ENCODE measurements around the gene KAZN.

Gene KAZN

GRCh38 chr1:14934867-14935266, 336.4 kb downstream of the KAZN start:
- H3K27me3 Mint-ChIP-seq = no peaks in the 10 kb centered on the region
- H3K27ac Mint-ChIP-seq = no peak overlapping the region
- ATAC-seq (no peak), DNase-seq (no peak)
- no peak overlapping the region for H3K4me3 Mint-ChIP-seq
- no peaks in the 10 kb centered on the region for H3K9me3 Mint-ChIP-seq
- H3K36me3 Mint-ChIP-seq (ENCODE audit: low read depth) = no peaks in the 10 kb centered on the region
- no peaks in the 10 kb centered on the region for H3K4me1 Mint-ChIP-seq

DNA sequence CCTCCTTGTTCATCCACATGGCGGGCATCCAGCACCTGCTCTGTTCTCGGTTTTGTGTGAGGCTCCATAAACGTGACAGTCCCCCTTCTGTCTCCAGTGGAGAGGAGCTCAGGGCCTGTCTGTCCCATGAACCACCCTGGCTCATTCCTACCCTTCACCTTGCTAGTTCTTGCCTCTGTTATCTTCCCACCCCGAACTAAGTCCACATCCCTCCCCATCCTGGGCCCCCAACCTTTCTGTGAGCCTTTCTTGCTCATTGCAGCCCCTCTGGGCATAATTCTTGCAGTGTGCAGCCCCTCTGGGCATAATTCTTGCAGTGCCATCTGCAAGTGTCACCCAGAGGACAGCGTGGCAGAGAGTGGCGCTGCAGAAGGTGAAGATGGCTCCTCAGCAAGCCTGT, 338.3 kb downstream of the KAZN start:
- no peaks in the 10 kb centered on the region for H3K36me3 Mint-ChIP-seq (ENCODE audit: low read depth)
- H3K4me3 Mint-ChIP-seq = no peak overlapping the region
- ATAC-seq = no peak
- no peak for DNase-seq
- H3K27ac Mint-ChIP-seq = no peak overlapping the region
- no peaks in the 10 kb centered on the region for H3K9me3 Mint-ChIP-seq
- no peaks in the 10 kb centered on the region for H3K4me1 Mint-ChIP-seq
- no peaks in the 10 kb centered on the region for H3K27me3 Mint-ChIP-seq

GRCh38 chr1:14937288-14937949, 338.9 kb downstream of the KAZN start:
- H3K27me3 Mint-ChIP-seq = no peaks in the 10 kb centered on the region
- DNase-seq = no peak
- no peak overlapping the region for H3K27ac Mint-ChIP-seq
- ATAC-seq = no peak
- no peaks in the 10 kb centered on the region for H3K36me3 Mint-ChIP-seq (ENCODE audit: low read depth)
- H3K9me3 Mint-ChIP-seq = no peaks in the 10 kb centered on the region
- H3K4me3 Mint-ChIP-seq = no peak overlapping the region
- no peaks in the 10 kb centered on the region for H3K4me1 Mint-ChIP-seq

GRCh38 chr1:14939527-14940284, 341.2 kb downstream of the KAZN start:
- H3K4me1 Mint-ChIP-seq = no peaks in the 10 kb centered on the region
- no peaks in the 10 kb centered on the region for H3K27me3 Mint-ChIP-seq
- ATAC-seq (no peak), DNase-seq (no peak)
- H3K36me3 Mint-ChIP-seq (ENCODE audit: low read depth) = no peaks in the 10 kb centered on the region
- no peaks in the 10 kb centered on the region for H3K9me3 Mint-ChIP-seq
- no peak overlapping the region for H3K4me3 Mint-ChIP-seq
- no peak overlapping the region for H3K27ac Mint-ChIP-seq

DNA sequence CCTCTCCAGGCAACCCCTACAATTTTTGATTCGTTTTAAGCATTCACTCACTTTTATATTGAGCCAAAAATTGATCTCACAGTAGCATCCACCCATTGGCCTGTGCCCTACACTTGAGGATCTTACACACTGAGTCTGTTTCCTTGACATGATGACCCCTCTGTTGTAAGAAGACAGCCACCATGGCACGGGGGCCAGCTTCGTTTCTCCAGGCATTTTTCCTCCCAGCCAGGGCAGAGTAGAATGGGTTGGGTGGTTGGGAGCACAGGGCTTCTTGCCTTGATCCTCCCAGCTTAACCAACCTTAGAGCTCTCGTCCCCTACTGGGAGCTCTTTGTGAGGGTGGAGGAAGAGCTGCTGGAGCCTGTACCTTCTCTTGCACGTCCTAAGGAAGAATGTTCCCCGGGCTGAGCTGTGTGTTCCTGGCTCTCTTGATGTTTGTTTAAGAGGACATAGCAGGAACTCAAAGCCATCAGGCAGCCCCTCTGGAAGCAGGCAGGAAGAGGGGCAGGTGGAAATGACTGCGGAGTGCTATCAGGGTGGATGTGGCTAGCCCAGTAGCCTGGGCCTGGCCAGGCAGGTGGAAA, 341.9 kb downstream of the KAZN start:
- H3K4me3 Mint-ChIP-seq = no peak overlapping the region
- no peak overlapping the region for H3K27ac Mint-ChIP-seq
- no peaks in the 10 kb centered on the region for H3K9me3 Mint-ChIP-seq
- no peaks in the 10 kb centered on the region for H3K27me3 Mint-ChIP-seq
- no peaks in the 10 kb centered on the region for H3K36me3 Mint-ChIP-seq (ENCODE audit: low read depth)
- ATAC-seq (no peak), DNase-seq (no peak)
- no peaks in the 10 kb centered on the region for H3K4me1 Mint-ChIP-seq

DNA sequence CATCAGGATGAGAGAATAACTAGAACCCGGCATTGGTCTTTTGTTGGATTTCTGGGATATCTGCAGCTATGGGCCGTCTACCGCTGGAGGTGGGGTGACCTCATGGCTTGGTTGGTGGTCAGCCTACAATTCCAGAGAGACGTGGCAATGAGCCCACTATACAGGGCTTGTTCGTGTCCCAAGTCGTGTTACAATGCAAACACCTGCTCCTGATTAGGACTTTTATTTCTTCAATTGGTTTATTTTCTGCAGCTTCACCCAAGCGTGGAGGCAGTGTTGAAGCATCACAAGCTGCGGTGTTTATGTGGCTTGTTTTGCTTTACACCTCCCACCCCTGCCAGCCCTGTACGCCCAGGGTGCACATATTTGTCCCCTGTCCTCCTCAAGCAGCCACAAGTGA, 343.4 kb downstream of the KAZN start:
- DNase-seq (no peak), ATAC-seq (no peak)
- Mint-ChIP-seq H3K9me3 (no peaks in the 10 kb centered on the region), H3K4me3 (no peak overlapping the region), H3K4me1 (no peaks in the 10 kb centered on the region), H3K27ac (no peak overlapping the region), H3K36me3 (ENCODE audit: low read depth) (no peaks in the 10 kb centered on the region), H3K27me3 (no peaks in the 10 kb centered on the region)

GRCh38 chr1:14944471-14944985, 346.0 kb downstream of the KAZN start:
- Mint-ChIP-seq H3K36me3 (ENCODE audit: low read depth) (no peaks in the 10 kb centered on the region), H3K9me3 (no peaks in the 10 kb centered on the region), H3K4me1 (no peaks in the 10 kb centered on the region), H3K4me3 (no peak overlapping the region), H3K27me3 (no peaks in the 10 kb centered on the region), H3K27ac (no peak overlapping the region)
- ATAC-seq (no peak), DNase-seq (no peak)

DNA sequence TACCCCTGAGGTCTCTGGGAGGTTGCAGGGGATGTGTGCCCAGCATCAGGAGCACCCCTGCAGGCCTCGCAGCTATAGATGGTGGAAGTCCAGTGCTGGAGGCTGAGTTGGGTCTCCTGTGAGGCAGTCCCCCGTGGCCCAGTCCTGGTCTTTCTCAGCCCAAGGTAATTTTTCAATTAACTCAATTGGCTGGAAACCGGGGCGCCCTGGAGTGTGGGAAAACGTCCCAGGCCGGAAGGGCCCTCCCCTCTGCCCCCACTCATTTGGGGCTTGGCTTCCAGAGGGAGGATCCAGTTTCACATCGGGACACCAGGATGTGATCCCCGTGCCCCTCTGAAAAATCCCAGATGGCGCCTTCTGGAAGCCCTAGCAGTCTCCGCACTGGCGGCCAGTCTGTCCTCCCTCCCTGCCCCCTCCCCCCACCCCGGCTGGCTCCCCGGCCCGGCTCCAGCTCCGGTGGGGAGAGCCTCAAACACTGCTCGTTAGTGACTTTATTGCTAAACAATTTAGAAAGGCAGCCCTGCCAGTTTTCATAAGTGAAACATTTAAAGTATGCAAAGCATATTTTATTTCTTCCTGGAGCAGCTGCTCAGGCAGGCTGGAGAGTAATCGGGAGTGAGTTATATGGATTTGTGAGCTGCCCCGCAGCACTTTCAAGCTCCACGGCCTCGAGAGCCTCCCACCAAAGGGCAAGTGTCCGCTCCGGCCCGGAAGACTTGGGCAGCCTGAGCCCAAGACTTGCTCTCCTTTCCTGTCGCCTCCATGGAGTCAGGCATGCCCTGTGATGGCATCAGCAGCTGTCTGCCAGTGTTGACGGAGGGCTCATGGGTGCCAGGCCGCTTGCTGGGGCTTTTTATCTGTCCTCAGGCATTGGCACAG, 346.9 kb downstream of the KAZN start:
- Mint-ChIP-seq H3K4me3 (no peak overlapping the region), H3K27ac (no peak overlapping the region), H3K36me3 (ENCODE audit: low read depth) (no peaks in the 10 kb centered on the region), H3K27me3 (no peaks in the 10 kb centered on the region), H3K4me1 (no peaks in the 10 kb centered on the region), H3K9me3 (no peaks in the 10 kb centered on the region)
- ATAC-seq (no peak), DNase-seq (no peak)

DNA sequence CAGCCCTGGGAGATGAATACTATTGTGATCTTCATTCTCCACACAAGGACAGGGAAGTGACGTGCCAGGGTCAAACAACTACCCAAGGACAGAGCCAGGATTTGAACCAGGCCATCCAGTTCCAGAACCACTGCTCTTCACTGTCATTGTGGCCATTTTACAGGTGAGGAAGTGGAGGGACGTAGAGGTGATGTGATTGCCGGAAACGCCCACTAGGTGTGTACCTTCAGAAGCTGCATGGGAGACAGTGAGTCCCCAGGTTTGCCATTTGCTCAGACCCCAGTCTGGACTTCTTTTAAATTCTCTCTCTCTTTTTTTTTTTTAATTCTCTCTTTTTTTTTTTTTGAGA, 347.5 kb downstream of the KAZN start:
- ATAC-seq = no peak
- no peak for DNase-seq
- Mint-ChIP-seq H3K27ac (no peak overlapping the region), H3K9me3 (no peaks in the 10 kb centered on the region), H3K36me3 (ENCODE audit: low read depth) (no peaks in the 10 kb centered on the region), H3K27me3 (no peaks in the 10 kb centered on the region), H3K4me1 (no peaks in the 10 kb centered on the region), H3K4me3 (no peak overlapping the region)

- H3K27ac Mint-ChIP-seq = no peak overlapping the region
- DNase-seq = no peak
- H3K27me3 Mint-ChIP-seq = no peaks in the 10 kb centered on the region
- H3K9me3 Mint-ChIP-seq = no peaks in the 10 kb centered on the region
- H3K4me1 Mint-ChIP-seq = no peaks in the 10 kb centered on the region
- H3K4me3 Mint-ChIP-seq = no peak overlapping the region
- H3K36me3 Mint-ChIP-seq (ENCODE audit: low read depth) = no peaks in the 10 kb centered on the region
- no peak for ATAC-seq
These were observed 348.3 kb downstream of the KAZN start for GRCh38 chr1:14946684-14947238.

DNA sequence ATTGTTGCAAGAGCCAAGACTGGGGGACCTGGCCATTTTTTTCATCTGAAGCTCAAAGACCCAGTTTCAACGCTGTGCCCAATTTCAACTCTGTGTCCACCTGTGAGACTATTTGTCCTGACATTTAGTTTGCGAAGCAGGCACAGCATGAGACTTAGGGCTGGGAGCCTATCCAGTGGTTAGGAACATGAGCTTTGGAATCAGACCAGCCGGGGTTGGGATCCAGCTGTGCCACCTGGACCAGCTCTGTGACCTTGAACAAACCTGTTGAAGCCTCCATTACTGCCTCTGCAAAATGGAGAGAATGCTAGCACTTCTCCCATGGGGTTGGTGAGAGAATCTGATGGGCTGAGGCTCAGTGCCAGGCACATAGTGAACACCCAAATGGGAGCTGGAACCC, 348.9 kb downstream of the KAZN start:
- ATAC-seq (no peak), DNase-seq (no peak)
- Mint-ChIP-seq H3K9me3 (no peaks in the 10 kb centered on the region), H3K4me3 (no peak overlapping the region), H3K4me1 (no peaks in the 10 kb centered on the region), H3K27me3 (no peaks in the 10 kb centered on the region), H3K27ac (no peak overlapping the region), H3K36me3 (ENCODE audit: low read depth) (no peaks in the 10 kb centered on the region)

DNA sequence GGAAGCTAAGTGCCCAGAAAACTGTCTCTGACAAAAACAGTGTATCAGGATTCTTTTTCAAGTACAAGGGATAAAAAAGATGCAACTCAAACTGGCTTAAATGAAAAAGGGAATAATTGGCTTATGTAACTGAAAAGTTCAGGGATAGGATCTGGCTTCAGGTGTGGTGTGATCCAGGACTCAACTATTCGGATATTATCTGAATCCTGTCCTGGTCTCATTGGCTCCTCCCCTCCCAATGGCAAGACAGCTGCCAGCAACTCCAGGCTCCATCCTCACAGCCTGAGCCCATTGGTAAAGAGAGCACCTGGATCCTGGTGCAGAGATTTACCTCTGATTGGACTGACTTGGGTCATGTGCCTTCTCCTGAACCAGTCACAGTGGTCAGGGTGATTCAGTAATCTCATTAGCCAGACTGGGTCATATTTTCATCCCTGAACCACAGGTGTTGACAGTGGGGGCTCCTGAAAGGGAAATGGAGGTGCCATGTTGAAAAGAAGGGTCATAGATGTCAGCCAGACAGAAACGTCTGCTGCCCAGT, 349.7 kb downstream of the KAZN start:
- DNase-seq = no peak
- Mint-ChIP-seq H3K27ac (no peak overlapping the region), H3K27me3 (no peaks in the 10 kb centered on the region), H3K4me1 (no peaks in the 10 kb centered on the region), H3K9me3 (no peaks in the 10 kb centered on the region), H3K36me3 (ENCODE audit: low read depth) (no peaks in the 10 kb centered on the region), H3K4me3 (no peak overlapping the region)
- ATAC-seq = no peak

DNA sequence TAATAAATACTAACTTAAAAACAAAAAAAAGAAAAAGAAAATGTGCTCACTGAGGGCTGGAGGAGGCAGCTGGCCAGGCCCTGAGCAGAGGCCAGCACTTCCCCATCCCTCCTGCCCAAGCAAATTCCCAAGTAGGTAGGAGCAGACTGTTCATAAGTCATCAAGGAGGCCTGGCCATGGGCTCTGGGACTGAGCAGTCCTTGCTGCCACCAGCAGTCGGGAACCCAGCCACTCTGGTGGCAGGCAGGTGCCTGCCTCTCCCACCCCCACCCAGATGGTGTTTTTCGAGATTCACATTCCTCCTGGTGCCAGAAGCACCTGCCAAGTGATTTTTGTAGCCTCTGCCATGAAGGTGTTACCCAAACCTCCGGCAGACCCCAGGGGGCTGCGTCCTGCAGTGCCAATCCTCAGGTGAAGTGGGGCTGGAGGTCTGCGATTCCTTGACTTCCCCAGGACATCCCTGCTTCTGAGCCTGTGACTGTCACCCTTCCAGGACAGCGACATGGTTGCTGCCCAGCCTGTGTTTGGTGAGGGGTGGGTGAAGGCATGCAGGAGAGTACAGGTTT, 350.9 kb downstream of the KAZN start:
- H3K36me3 Mint-ChIP-seq (ENCODE audit: low read depth) = no peaks in the 10 kb centered on the region
- ATAC-seq = no peak
- H3K27ac Mint-ChIP-seq = no peak overlapping the region
- H3K4me1 Mint-ChIP-seq = no peaks in the 10 kb centered on the region
- DNase-seq = no peak
- H3K9me3 Mint-ChIP-seq = no peaks in the 10 kb centered on the region
- H3K4me3 Mint-ChIP-seq = no peak overlapping the region
- H3K27me3 Mint-ChIP-seq = no peaks in the 10 kb centered on the region

Data from activated naive CD8-positive, alpha-beta T cell treated with anti-CD3 and anti-CD28 coated beads, Interleukin-2, amount 50 U/mL, for 24 hours (primary cell).